NCI-H2196 treated with DMSO at 0.1 percent for 48 hours (cell line): ENCODE measurements around the gene KCTD12.

Source experiments
- DNase-seq: peaks from one replicate; lab custom pipeline; 2025; ENCODE audit not compliant: unreplicated experiment; lab: John Stamatoyannopoulos, UW

Gene KCTD12

DNA sequence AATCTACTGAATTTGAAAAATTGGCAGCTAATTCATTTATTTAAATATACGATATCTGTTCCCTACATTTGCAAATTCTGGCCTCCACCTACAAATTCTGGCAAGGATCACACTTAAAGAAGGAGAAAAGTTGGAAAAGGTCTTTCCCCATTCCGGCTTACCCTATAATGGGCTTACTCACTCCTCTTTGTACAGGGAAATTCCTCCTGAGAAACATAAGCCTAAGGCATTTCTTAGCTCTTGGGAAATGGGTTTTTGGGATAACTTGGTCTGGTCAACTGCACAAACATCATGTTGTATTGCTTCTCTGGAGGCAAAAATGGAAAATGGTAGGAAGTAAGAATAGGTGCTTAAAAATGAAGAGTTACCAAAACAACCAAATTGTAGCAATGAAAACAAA, 25.5 kb downstream of the KCTD12 start:
- DNase-seq: no peak

DNA sequence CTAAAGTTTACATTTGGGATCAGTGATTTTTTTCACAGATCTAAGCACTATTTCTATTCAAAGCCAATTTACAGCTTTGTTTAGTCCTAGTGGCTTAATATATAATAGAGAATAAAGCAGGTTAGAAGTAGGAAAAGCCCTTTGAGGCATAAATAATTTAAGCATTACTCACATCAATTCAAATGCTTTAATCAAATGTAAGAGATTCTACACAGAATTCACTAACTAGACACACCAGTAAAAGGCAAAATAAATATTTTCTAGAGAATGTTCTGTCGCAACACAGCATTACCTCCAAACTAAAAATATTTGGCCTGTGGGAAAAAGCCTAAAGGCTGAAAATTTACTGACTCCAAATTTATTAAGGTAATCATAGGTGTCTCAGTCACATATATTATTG, 31.3 kb downstream of the KCTD12 start:
- no peak for DNase-seq

DNA sequence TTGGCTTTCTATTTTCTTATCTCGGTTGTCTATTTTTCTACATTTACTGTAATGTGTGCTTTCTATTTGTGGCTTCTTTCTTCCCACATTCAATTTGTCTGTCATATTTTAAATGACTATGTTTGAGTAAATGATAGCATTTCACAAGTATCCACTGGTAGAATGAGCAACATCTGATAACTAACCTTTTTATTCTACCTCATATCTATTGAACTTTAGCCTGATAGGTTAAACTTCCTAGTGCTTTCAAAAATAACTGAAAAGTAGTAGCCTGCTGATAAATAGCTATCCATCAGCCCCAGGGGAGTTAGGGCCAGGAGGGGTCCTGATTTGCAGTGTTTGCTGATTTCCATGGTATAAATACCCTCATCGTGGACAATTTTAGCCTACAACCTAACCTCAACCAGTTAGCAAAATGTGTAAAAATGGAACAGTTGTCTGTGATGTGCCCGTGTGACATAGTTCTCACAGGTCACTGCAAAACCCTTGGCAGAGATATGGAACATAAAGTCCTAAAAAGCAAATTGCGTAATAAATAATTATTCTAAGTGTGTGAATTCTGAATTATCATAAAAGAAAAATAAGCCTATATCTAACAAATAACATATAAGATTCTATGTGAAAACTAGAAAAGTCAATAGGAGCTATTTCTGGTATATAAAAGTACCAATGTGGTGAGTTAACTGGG, 32.1 kb downstream of the KCTD12 start:
- DNase-seq: no peak

DNA sequence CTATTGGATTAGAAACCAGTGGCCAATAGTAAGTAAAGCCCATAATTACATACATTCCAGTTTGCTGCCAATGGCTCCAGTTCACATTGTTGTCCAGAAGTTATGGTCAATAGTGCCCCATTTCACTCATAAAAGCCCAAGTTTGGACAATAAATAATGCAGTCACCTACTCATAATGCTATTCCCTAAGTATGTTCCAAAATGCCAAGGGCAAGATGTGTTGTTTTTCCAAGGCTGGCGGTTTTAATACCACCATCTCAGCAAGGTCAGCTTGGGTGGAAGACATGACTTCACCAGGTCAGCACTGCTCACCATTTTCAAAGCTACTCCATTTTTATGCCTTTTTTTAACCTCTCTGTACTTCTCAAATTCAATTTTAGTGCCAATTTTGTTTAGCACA, 32.7 kb downstream of the KCTD12 start:
- no peak for DNase-seq

DNA sequence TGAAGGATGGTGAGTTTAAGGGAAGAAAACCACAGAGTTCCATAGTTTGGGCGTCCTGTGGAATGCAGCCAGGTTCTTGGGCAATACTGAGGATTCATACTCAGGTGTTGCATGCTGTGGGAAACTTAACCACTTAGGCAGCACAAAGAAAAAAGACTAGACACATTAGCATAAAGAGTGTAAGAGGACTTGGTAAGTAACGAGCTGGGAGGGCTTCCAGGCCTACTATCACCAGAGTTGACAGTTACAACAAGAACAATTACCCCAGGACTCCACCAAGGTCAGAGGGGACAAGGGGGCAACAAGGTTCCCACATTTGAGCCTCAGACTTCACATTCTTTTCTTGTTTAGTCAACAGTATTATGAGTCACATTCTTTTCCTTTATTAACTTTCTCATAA, 33.2 kb downstream of the KCTD12 start:
- no peak for DNase-seq

DNA sequence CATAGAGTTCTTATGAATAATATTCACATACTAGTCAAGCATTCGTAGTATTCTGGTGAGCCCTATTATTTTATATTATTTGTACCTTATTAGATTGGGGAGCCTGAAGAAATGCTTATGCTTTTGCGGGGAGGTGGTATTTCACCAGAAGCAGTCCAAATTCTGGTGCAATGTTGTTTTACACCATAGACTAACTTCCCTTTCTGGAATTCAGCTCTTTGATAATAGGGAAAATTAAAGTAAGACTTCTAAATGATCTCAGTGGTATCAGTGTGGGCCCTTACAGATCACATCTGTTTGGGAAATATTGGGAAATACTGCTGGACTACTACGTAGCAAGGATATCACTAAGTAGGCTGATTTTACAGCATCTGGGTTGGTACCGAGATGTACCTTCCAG, 34.2 kb downstream of the KCTD12 start:
- no peak for DNase-seq

DNA sequence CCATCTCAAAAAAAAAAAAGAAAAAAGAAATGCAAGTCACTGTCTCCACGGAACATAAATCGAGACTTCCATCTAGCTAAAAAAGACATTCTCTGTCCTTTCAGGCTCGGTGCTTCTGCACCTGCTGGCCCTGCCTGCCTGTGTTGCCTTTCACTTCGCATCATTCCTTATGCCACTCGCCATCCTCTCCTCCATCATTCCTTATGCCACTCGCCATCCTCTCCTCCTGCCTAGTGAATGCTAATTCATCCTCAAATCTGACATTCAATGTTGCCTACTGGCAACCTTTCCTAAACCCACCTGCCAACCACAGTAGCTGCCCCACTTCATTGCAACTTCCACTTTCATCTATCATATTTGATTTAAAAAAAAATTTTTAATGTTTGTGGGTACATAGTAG, 36.7 kb downstream of the KCTD12 start:
- no peak for DNase-seq

DNA sequence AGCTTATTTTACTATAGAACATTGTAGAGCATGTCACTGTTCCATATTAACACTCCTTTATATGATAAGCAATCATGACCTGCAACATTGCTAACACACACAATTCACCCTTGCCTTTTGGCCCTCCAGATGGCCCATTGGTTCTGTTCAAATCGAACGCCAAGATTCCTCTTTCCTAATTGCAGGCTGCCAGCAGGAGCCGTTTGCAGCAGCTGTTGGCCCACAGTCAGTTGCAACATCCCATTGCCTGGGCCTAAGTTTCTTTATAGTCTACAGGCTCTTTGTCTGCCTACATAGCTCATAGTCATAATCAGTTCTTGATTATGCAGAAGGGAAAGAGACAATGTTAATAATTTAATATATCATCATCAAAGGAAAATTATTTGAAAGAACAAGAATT, 37.6 kb downstream of the KCTD12 start:
- no peak for DNase-seq

DNA sequence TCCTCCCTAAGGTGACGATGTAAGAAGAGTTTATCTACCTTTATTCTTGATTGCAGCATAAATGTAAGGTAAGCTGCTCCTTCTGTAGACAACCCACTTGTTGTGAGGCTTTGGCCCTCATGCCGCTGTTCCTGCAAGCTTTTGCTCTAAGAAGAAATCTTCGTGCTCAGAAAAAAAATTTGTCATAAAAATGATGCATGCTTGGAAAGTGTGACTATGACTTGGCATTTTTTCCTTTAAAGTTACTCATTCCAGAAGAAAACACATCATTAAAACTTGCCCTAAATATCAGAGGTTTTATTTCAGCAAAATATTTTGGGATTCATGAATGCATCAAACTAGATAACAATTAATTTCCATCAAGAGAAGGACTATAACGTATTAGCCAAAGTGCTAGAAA, 39.8 kb downstream of the KCTD12 start:
- no peak for DNase-seq

DNA sequence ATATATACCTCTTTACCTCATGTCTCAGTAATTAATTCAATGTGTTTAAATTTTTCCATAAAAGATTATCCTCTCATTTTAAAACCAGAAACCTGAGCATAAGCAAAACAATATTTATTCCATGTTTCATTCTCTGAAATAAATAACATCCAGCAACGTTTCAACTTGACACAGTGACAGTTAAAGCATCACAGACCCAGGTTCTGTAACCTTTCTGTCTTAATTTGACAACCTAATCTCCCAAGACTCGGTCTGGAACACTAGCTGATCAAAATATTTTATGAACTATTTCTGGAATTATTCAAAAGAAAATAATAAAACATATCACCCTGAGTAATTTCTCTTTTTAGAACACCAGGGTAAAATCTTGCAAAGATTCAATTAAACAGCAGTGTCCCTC, 40.3 kb downstream of the KCTD12 start:
- DNase-seq: no peak

DNA sequence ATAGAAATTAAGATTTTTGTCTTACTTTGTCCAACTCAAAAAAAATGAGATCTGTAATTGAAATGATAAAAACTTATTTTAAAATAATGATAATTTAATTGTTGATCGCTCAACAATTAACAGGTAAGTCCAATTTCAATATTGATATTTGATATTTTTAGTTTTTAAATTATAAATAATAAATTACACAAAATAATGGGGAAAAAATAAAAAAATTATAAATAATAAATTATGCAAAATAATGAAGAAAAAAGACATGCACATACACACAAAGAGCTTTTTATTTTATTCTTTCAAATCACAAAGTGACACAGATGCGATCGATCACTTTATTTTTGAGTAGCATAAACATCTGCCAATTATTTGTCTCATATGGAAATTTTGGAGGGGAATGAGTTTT, 40.8 kb downstream of the KCTD12 start:
- DNase-seq: no peak

DNA sequence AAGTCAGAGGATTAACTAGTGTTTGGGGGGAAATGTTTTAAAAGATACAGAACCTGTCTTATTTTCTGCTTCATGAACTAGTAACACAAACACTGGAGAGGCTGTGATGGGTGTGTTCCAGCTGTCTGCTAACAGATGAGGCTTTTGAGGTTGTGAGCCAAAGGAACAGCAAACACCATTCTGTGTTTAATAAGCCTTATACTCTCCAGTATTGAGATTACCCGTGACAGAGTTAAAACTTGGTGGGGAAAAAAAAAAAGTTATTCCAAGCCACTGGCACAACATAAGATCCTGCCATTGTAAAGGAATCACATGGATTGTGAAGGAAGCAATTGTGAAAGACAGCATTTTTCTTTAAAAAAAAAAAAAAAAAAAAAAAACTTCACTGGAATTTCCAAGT, 48.4 kb downstream of the KCTD12 start:
- DNase-seq: no peak

DNA sequence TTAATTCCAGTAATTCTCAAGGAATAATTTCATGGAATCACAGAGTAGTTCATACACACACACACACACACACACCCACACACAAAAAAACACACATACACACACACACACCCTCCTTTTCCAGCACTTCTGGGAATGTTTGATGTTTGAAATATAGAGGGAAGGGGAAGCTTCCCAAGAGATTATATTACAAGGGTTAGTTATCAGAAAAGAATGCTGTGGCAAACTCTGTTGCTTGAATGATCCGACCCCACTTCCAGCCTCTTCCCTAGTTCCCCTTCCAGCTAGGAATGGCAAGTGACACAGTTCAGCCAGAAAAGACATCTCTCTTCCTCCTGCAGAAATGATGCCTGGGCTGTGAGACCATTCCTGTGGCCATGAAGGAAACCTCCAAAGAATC, 49.9 kb downstream of the KCTD12 start:
- no peak for DNase-seq

DNA sequence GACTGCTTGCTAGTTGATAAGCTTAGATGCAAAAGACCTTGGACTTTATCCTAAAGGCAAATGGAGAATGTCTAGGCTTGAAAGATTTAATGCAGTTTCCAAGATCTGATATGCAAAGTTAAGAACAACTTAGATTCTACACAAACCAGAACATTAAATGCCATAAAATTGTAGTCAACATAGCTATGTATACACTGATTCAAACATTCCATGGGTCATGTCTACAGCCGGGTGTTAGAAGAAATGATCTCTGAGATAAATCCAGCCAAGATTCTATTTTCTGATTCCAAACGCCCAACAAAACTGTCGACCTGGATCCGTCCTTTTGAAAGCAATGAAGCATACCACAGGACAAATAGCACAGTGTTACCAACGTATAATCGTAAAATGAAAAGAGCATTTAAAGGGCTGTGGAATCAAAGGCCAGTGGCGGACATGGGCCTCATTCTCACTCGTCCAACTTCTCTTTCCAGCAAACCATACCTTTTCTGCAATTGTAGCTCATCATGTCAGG, 52.7 kb downstream of the KCTD12 start:
- DNase-seq: no peak

DNA sequence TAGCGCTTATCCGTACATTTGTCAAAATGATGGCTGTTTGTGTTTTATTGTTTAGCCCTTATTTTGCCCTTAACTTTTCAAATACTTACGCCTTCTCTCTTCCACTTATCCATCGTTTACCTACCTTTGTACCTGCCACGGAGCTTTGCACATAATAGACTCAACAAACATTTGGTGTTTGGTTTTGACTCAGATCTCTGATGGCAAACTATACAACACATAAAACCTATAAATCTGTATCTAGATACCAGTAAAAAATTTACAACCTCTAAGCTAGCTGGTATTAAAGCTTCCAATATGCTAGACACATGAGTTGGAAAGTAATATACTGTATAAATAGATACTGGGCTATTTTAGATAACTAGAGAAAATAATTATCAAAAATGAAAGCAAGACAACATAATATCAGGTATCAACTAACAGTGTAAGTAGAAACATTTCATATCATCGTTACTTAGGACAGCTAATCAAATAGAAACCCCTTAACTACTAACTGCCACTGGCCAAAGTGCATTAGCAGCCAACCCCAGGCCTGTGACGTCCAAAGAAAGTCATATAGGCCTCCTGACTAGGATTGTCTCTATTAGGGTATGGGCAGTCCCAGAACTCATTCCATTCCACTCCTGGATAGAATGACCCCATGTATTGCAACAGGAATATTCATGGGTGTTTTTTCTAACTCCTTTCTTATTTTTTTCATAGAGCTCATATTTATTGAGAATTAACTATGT, 53.8 kb downstream of the KCTD12 start:
- no peak for DNase-seq

DNA sequence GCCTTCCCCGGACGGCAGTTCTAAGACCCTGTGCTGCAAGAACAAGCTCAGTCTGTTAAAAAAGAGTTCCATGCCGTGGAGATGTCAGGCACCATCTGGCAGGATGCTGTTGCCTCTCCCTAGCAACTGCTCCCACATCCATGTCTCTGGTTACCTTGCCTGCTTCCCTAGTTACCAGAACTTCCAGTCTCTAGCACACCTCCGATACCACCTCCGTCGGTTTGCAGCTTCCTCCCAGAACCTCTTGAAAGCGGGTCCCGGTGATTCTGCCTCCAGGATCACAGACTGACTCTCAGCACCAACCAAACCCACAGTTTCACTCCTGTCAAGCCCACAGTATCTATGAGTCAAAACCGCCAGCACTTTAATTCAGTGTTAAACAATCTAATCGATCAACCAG, 55.4 kb downstream of the KCTD12 start:
- DNase-seq: no peak
